Osteoblast (primary cell): ENCODE results near the gene F7. TPM values are rescaled to one million over a fixed set of nuclear protein-coding genes. Genes with fewer than 3 reads are reported as not detected.

Source experiments
- DNase-seq: peaks from one replicate; pipeline ENCODE4 v3.0.0; 2011; ENCODE audit warnings: low spot score, mixed read lengths; ENCODE audit not compliant: insufficient read length; ENCODE audit errors: missing footprints
- H2AFZ ChIP-seq: 2 replicates; pipeline ENCODE4 v1.6.0; 2011; ENCODE audit warnings: mild to moderate bottlenecking, low read length
- H3K27ac ChIP-seq: 2 replicates; pipeline ENCODE4 v1.5.1; 2011; ENCODE audit warnings: mild to moderate bottlenecking, low read depth, low read length, moderate library complexity
- H3K27me3 ChIP-seq: 2 replicates; pipeline ENCODE4 v1.6.0; 2012; ENCODE audit warnings: mild to moderate bottlenecking, control low read depth, inconsistent platforms, low read length, moderate library complexity; ENCODE audit not compliant: insufficient read depth
- H3K36me3 ChIP-seq: 2 replicates; pipeline ENCODE4 v1.5.1; 2011; ENCODE audit warnings: mild to moderate bottlenecking, low read length, control low read depth, moderate library complexity; ENCODE audit not compliant: insufficient read depth
- H3K4me1 ChIP-seq: 2 replicates; pipeline ENCODE4 v1.5.1; 2011; ENCODE audit warnings: mild to moderate bottlenecking, low read length, control low read depth, moderate library complexity; ENCODE audit not compliant: insufficient read depth
- H3K4me2 ChIP-seq: 2 replicates; pipeline ENCODE4 v1.6.0; 2011; ENCODE audit warnings: mild to moderate bottlenecking, low read length; ENCODE audit not compliant: insufficient read depth
- H3K4me3 ChIP-seq: fragments of 200-600 bp; sonication (generic); 3 replicates; pipeline ENCODE4 v1.5.1; 2012; ENCODE audit warnings: mild to moderate bottlenecking, low read length, inconsistent platforms; ENCODE audit not compliant: insufficient read depth
- H3K79me2 ChIP-seq: 2 replicates; pipeline ENCODE4 v1.6.0; 2012; ENCODE audit warnings: mild to moderate bottlenecking, low read length, control low read depth, inconsistent platforms; ENCODE audit not compliant: insufficient read depth
- H3K9me3 ChIP-seq: 2 replicates; pipeline ENCODE4 v1.5.1; 2011; ENCODE audit warnings: low read depth, low read length, control low read depth
- H4K20me1 ChIP-seq: 2 replicates; pipeline ENCODE4 v1.6.0; 2012; ENCODE audit warnings: mild to moderate bottlenecking, low read length, control low read depth; ENCODE audit not compliant: insufficient read depth
- CTCF ChIP-seq: IDR thresholded peaks from 2 replicates; pipeline ENCODE4 v1.5.1; 2011; ENCODE audit warnings: mild to moderate bottlenecking, low read depth, low read length, moderate library complexity; ENCODE audit errors: extremely low read depth
- total RNA-seq: library from RNA; depleted of rRNA; stranded (reverse); fragments of >200 nt; gene quantifications from 2 replicates; pipeline ENCODE4 v1.2.3, GENCODE V29; 2012

F7 gene
- total RNA-seq, 1 donor: under 0.01 TPM

- Histone ChIP-seq H3K4me2 (no peak overlapping the region), H3K4me3 (no peak overlapping the region), H3K27me3 (peaks cover 5% of the 10 kb centered on the region), H3K36me3 (no peaks in the 10 kb centered on the region), H4K20me1 (no peaks in the 10 kb centered on the region), H3K9me3 (no peaks in the 10 kb centered on the region), H3K27ac (no peak overlapping the region), H3K4me1 (no peaks in the 10 kb centered on the region), H2AFZ (no peak overlapping the region), H3K79me2 (no peaks in the 10 kb centered on the region)
- TF ChIP-seq CTCF: no peak
- no peak for DNase-seq
Measured at GRCh38 chr13:113069861-113070805, 35.5 kb upstream of the F7 start.

GRCh38 chr13:113070855-113071254, 34.7 kb upstream of the F7 start:
- Histone ChIP-seq H2AFZ (no peak overlapping the region), H3K9me3 (no peaks in the 10 kb centered on the region), H3K4me2 (no peak overlapping the region), H3K79me2 (no peaks in the 10 kb centered on the region), H3K4me3 (no peak overlapping the region), H3K27ac (no peak overlapping the region), H3K4me1 (no peaks in the 10 kb centered on the region), H4K20me1 (no peaks in the 10 kb centered on the region), H3K36me3 (no peaks in the 10 kb centered on the region), H3K27me3 (peaks cover 4% of the 10 kb centered on the region)
- DNase-seq: no peak
- TF ChIP-seq CTCF: no peak

GRCh38 chr13:113072376-113072775, 33.2 kb upstream of the F7 start:
- H3K27ac ChIP-seq: no peak overlapping the region
- peaks cover 4% of the 10 kb centered on the region for H3K27me3 ChIP-seq
- H4K20me1 ChIP-seq: no peaks in the 10 kb centered on the region
- TF ChIP-seq CTCF: no peak
- no peaks in the 10 kb centered on the region for H3K36me3 ChIP-seq
- no peaks in the 10 kb centered on the region for H3K4me1 ChIP-seq
- no peak overlapping the region for H3K4me3 ChIP-seq
- no peaks in the 10 kb centered on the region for H3K79me2 ChIP-seq
- DNase-seq: no peak
- H3K9me3 ChIP-seq: no peaks in the 10 kb centered on the region
- H2AFZ ChIP-seq: no peak overlapping the region
- no peak overlapping the region for H3K4me2 ChIP-seq

- Histone ChIP-seq H3K9me3 (no peaks in the 10 kb centered on the region), H4K20me1 (no peaks in the 10 kb centered on the region), H2AFZ (no peak overlapping the region), H3K4me3 (no peak overlapping the region), H3K27ac (no peak overlapping the region), H3K79me2 (no peaks in the 10 kb centered on the region), H3K36me3 (no peaks in the 10 kb centered on the region), H3K4me2 (no peak overlapping the region), H3K4me1 (no peaks in the 10 kb centered on the region), H3K27me3 (peaks cover 4% of the 10 kb centered on the region)
- no peak for TF ChIP-seq CTCF
- DNase-seq: no peak
Measured at GRCh38 chr13:113073942-113074341, 31.6 kb upstream of the F7 start.
